ENCODE measurements around the gene CDH8.

DNA sequence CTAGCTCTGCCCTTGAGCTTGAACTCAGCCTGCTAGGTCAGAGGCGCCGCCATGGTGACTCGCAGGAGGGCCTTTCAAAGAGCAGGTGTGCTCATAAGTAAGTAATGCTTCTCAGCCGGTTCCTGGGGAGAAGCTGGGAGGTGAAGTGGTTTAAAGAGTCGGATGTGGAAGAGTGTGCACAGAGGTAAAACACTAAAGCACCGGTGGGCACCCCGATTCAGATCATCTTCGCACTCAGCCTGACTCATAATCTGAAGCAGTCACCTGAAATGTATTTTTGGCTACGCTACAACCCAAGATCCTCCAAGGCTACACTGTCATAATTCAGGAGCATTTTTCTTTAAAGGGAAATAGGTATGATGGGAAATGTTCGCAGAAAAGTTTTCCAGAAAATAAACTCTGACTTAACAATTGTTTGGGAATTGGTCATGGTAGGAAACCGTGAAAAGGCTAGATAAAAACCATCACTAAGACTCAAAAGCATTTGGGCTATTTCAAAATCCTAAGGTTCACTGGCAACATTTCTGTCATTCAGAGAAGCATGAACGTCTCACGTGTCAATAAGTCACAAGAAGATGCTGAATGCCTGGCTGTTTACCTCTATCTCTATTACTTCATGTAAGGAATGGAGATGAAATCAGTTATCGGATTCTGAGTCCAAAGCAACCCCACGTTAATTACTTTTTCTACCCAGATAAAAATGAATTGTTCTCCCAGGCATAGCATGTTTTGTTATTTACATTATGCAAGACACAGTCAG, 17.8 kb downstream of the CDH8 start:
- TF ChIP-seq EZH2 (IDR thresholded peaks at IDR 0.05; ENCODE audit: low read length, missing control alignments), result no peak
- TF ChIP-seq, protein P1, sequence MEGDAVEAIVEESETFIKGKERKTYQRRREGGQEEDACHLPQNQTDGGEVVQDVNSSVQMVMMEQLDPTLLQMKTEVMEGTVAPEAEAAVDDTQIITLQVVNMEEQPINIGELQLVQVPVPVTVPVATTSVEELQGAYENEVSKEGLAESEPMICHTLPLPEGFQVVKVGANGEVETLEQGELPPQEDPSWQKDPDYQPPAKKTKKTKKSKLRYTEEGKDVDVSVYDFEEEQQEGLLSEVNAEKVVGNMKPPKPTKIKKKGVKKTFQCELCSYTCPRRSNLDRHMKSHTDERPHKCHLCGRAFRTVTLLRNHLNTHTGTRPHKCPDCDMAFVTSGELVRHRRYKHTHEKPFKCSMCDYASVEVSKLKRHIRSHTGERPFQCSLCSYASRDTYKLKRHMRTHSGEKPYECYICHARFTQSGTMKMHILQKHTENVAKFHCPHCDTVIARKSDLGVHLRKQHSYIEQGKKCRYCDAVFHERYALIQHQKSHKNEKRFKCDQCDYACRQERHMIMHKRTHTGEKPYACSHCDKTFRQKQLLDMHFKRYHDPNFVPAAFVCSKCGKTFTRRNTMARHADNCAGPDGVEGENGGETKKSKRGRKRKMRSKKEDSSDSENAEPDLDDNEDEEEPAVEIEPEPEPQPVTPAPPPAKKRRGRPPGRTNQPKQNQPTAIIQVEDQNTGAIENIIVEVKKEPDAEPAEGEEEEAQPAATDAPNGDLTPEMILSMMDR (conservative IDR thresholded peaks at IDR 0.05 in 1 of 2, IDR thresholded peaks at IDR 0.05 in 1 of 2; ENCODE audit: low read depth in 1 of 2, low read length in 2 of 2), result no peak
